Trophoblast cell (in vitro differentiated cells and primary cell): ENCODE results near the gene TOR2A.
A peak's percentile ranks its signal among the peaks of the same experiment; 100 is the strongest.

Experiments
- DNase-seq, 2 donors: peaks; one replicate each; pipeline ENCODE4 v3.0.0-alpha.2; 2016
- H2AFZ ChIP-seq: 2 replicates; pipeline ENCODE4 v1.6.1; 2013; ENCODE audit warnings: low read length, moderate library complexity, mild to moderate bottlenecking; ENCODE audit not compliant: insufficient read depth, poor library complexity
- H2AK5ac ChIP-seq: 2 replicates; pipeline ENCODE4 v1.6.1; 2013; ENCODE audit warnings: mild to moderate bottlenecking, low read length
- H2BK120ac ChIP-seq: 2 replicates; pipeline ENCODE4 v1.6.1; 2013; ENCODE audit warnings: low read length, mild to moderate bottlenecking, moderate library complexity; ENCODE audit not compliant: insufficient read depth, poor library complexity
- H2BK12ac ChIP-seq: 2 replicates; pipeline ENCODE4 v1.6.1; 2013; ENCODE audit warnings: mild to moderate bottlenecking, low read length, moderate library complexity
- H2BK5ac ChIP-seq: 2 replicates; pipeline ENCODE4 v1.6.1; 2013; ENCODE audit warnings: low read length, low read depth, moderate library complexity, mild to moderate bottlenecking; ENCODE audit not compliant: poor library complexity
- H3K14ac ChIP-seq: 2 replicates; pipeline ENCODE4 v1.6.1; 2013; ENCODE audit warnings: mild to moderate bottlenecking, low read length
- H3K18ac ChIP-seq: 2 replicates; pipeline ENCODE4 v1.6.1; 2013; ENCODE audit warnings: mild to moderate bottlenecking, low read length
- H3K23ac ChIP-seq: 2 replicates; pipeline ENCODE4 v1.6.1; 2013; ENCODE audit warnings: low read length
- H3K27ac ChIP-seq: 2 replicates; pipeline ENCODE4 v1.5.1; 2013; ENCODE audit warnings: low read depth, mild to moderate bottlenecking, inconsistent platforms, low read length, moderate library complexity
- H3K27me3 ChIP-seq: 2 replicates; pipeline ENCODE4 v1.6.1; 2013; ENCODE audit warnings: inconsistent platforms, mild to moderate bottlenecking, low read length, moderate library complexity; ENCODE audit not compliant: insufficient read depth
- H3K36me3 ChIP-seq, 2 experiments: 1 replicate in 1 of 2; 2 replicates in 1 of 2; pipeline ENCODE4 v1.6.1; 2013; ENCODE audit warnings: low read length in 2 of 2, mild to moderate bottlenecking in 2 of 2, moderate library complexity in 1 of 2; ENCODE audit not compliant: insufficient read depth in 2 of 2, control insufficient read depth in 1 of 2
- H3K4ac ChIP-seq: 2 replicates; pipeline ENCODE4 v1.6.1; 2013; ENCODE audit warnings: low read depth, mild to moderate bottlenecking, low read length, moderate library complexity
- H3K4me1 ChIP-seq, 2 experiments: 1 replicate in 1 of 2; 2 replicates in 1 of 2; pipeline ENCODE4 v1.6.1; 2013; ENCODE audit warnings: low read length in 2 of 2, mild to moderate bottlenecking in 2 of 2, moderate library complexity in 1 of 2; ENCODE audit not compliant: insufficient read depth in 2 of 2, control insufficient read depth in 1 of 2
- H3K4me2 ChIP-seq: 2 replicates; pipeline ENCODE4 v1.6.1; 2013; ENCODE audit warnings: inconsistent platforms, mild to moderate bottlenecking, low read length, moderate library complexity
- H3K4me3 ChIP-seq: 2 replicates; pipeline ENCODE4 v1.5.1; 2013; ENCODE audit warnings: mild to moderate bottlenecking, low read depth, low read length, inconsistent platforms
- H3K79me1 ChIP-seq: one replicate; pipeline ENCODE4 v1.6.1; 2013; ENCODE audit warnings: low read length
- H3K79me2 ChIP-seq: 2 replicates; pipeline ENCODE4 v1.6.1; 2013; ENCODE audit warnings: low read length, mild to moderate bottlenecking; ENCODE audit not compliant: control insufficient read depth, insufficient read depth, poor library complexity
- H3K9ac ChIP-seq: 2 replicates; pipeline ENCODE4 v1.6.1; 2013; ENCODE audit warnings: mild to moderate bottlenecking, low read length
- H3K9me3 ChIP-seq: 2 replicates; pipeline ENCODE4 v1.6.1; 2013; ENCODE audit warnings: low read depth, mild to moderate bottlenecking, control low read depth, inconsistent platforms, low read length; ENCODE audit not compliant: insufficient read depth
- H4K12ac ChIP-seq: 2 replicates; pipeline ENCODE4 v1.6.1; 2013; ENCODE audit warnings: low read depth, mild to moderate bottlenecking, low read length, moderate library complexity
- H4K8ac ChIP-seq: 2 replicates; pipeline ENCODE4 v1.6.1; 2013; ENCODE audit warnings: low read depth, mild to moderate bottlenecking, low read length, moderate library complexity
- H4K91ac ChIP-seq: one replicate; pipeline ENCODE4 v1.6.1; 2013; ENCODE audit warnings: low read depth, mild to moderate bottlenecking, low read length, moderate library complexity
- WGBS: extraction: QIAGEN DNeasy Blood & Tissue Kit; methylation state at CpG from one replicate; pipeline ENCODE4 v1.1.7; 2013; ENCODE audit warnings: missing lambda C conversion rate; ENCODE audit not compliant: insufficient read length, insufficient coverage; ENCODE audit errors: extremely low coverage; 5-methylcytosine and 5-hydroxymethylcytosine counted together

TOR2A gene

GRCh38 chr9:127744398-127745110 lies 9.5 kb upstream of the TOR2A start:
- WGBS = no CpG with 5 or more reads among the region's 19 CpGs
- Histone ChIP-seq H2AK5ac (no peak overlapping the region), H3K79me1 (peaks cover 3% of the 10 kb centered on the region)

DNA sequence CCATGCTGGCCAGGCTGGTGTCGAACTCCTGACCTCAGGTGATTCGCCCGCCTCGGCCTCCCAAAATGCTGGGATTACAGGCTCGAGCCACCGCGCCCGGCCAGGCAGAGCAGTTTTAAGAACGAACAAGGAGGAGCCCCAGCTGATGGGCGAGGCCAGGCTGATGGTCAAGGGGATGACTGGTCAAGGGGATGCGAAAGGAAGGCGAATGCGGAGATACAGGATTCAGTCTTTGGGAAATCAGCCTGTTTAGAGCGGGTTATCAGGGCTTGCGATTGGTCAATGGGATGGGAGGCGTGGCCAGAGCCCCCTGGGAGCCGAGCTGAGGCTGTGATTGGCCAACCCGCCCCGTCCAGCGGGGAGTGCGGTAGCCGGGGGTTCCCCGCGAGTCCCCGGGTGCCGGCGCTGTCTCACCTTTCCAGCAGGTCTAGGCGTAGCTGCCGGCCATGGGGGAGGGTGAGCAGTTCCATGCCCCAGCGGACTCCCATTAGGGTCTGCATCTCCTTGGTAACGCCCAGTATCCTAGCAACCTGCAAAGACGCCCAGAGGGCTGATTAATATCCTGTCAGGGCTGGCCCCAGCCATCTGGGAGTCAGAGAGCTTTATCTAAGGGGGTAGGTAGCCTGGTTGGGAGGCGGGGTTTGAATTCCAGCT lies 7.5 kb upstream of the TOR2A start:
- H2BK120ac ChIP-seq = no peak overlapping the region
- H3K4ac ChIP-seq = no peak overlapping the region
- H4K8ac ChIP-seq = peak overlapping the region; percentile 22
- peak overlapping the region; percentile 35 for H3K4me2 ChIP-seq
- H3K4me1 ChIP-seq = peaks cover 11 to 12% of the 10 kb centered on the region in 2 experiments
- H2AK5ac ChIP-seq = no peak overlapping the region
- H4K12ac ChIP-seq = no peak overlapping the region
- peaks cover 3% of the 10 kb centered on the region for H3K79me1 ChIP-seq
- no peak overlapping the region for H3K9ac ChIP-seq
- no peaks in the 10 kb centered on the region for H3K79me2 ChIP-seq
- DNase-seq = peak; percentile 68 to 77
- no CpG with 5 or more reads among the region's 33 CpGs for WGBS
- H3K9me3 ChIP-seq = no peaks in the 10 kb centered on the region
- H2BK12ac ChIP-seq = no peak overlapping the region
- peak overlapping the region; percentile 30 for H2AFZ ChIP-seq
- no peaks in the 10 kb centered on the region for H3K27me3 ChIP-seq
- no peak overlapping the region for H3K23ac ChIP-seq
- H3K18ac ChIP-seq = no peak overlapping the region
- no peak overlapping the region for H3K4me3 ChIP-seq
- no peak overlapping the region for H2BK5ac ChIP-seq
- H3K27ac ChIP-seq = no peak overlapping the region
- H3K14ac ChIP-seq = no peak overlapping the region
- H3K36me3 ChIP-seq = no peaks in the 10 kb centered on the region
- no peak overlapping the region for H4K91ac ChIP-seq

More at GRCh38 chr9:127744398-127745110, 9.5 kb upstream of the TOR2A start:
- H3K27ac ChIP-seq = no peak overlapping the region
- no peak overlapping the region for H4K8ac ChIP-seq
- no peak overlapping the region for H2BK12ac ChIP-seq
- no peaks in the 10 kb centered on the region for H3K36me3 ChIP-seq
- no peak overlapping the region for H3K4me2 ChIP-seq
- H3K9ac ChIP-seq = no peak overlapping the region
- no peak overlapping the region for H4K12ac ChIP-seq
- H3K18ac ChIP-seq = no peak overlapping the region
- H3K9me3 ChIP-seq = no peaks in the 10 kb centered on the region
- no peak overlapping the region for H3K4me3 ChIP-seq
- no peak overlapping the region for H2BK5ac ChIP-seq
- no peak overlapping the region for H4K91ac ChIP-seq
- H3K4me1 ChIP-seq = peaks cover 11 to 12% of the 10 kb centered on the region in 2 experiments
- H3K23ac ChIP-seq = no peak overlapping the region
- no peak overlapping the region for H2BK120ac ChIP-seq
- H3K79me2 ChIP-seq = no peaks in the 10 kb centered on the region
- H2AFZ ChIP-seq = no peak overlapping the region
- no peak overlapping the region for H3K4ac ChIP-seq
- no peak for DNase-seq
- H3K27me3 ChIP-seq = no peaks in the 10 kb centered on the region
- no peak overlapping the region for H3K14ac ChIP-seq

GRCh38 chr9:127741831-127742434 lies 6.8 kb upstream of the TOR2A start:
- no peak overlapping the region for H2BK120ac ChIP-seq
- H3K9ac ChIP-seq = no peak overlapping the region
- H3K27ac ChIP-seq = no peak overlapping the region
- no peaks in the 10 kb centered on the region for H3K27me3 ChIP-seq
- H3K4me3 ChIP-seq = no peak overlapping the region
- WGBS = no CpG with 5 or more reads among the region's 38 CpGs
- H2AFZ ChIP-seq = peak overlapping the region; percentile 30
- peak overlapping the region; percentile 22 for H4K91ac ChIP-seq
- H4K12ac ChIP-seq = no peak overlapping the region
- H3K36me3 ChIP-seq = no peaks in the 10 kb centered on the region
- no peak overlapping the region for H2BK12ac ChIP-seq
- H3K18ac ChIP-seq = no peak overlapping the region
- no peak overlapping the region for H4K8ac ChIP-seq
- no peak overlapping the region for H3K4ac ChIP-seq
- H2BK5ac ChIP-seq = no peak overlapping the region
- peak overlapping the region; percentile 35 for H3K4me2 ChIP-seq
- H2AK5ac ChIP-seq = no peak overlapping the region
- peaks cover 3% of the 10 kb centered on the region for H3K79me1 ChIP-seq
- no peaks in the 10 kb centered on the region for H3K9me3 ChIP-seq
- no peak overlapping the region for H3K14ac ChIP-seq
- no peak overlapping the region for H3K23ac ChIP-seq
- peaks cover 11 to 12% of the 10 kb centered on the region in 2 experiments for H3K4me1 ChIP-seq
- DNase-seq = peak; percentile 85 to 89
- no peaks in the 10 kb centered on the region for H3K79me2 ChIP-seq

- Histone ChIP-seq H3K79me1 (peaks cover 5% of the 10 kb centered on the region), H2BK120ac (no peak overlapping the region), H2AK5ac (peak overlapping the region; percentile 18), H3K18ac (no peak overlapping the region), H2BK12ac (peak overlapping the region; percentile 78), H3K4ac (no peak overlapping the region), H3K4me2 (no peak overlapping the region), H3K27ac (no peak overlapping the region), H3K23ac (no peak overlapping the region), H3K79me2 (peaks cover 2% of the 10 kb centered on the region), H3K4me1 (peaks cover 11 to 12% of the 10 kb centered on the region in 2 experiments), H4K12ac (no peak overlapping the region), H3K14ac (no peak overlapping the region), H2BK5ac (no peak overlapping the region), H4K8ac (no peak overlapping the region), H3K4me3 (no peak overlapping the region), H3K9me3 (no peaks in the 10 kb centered on the region), H3K27me3 (no peaks in the 10 kb centered on the region), H3K9ac (no peak overlapping the region), H3K36me3 (no peaks in the 10 kb centered on the region), H4K91ac (no peak overlapping the region), H2AFZ (no peak overlapping the region)
- no peak for DNase-seq
- WGBS = no CpG with 5 or more reads among the region's 19 CpGs
Measured at GRCh38 chr9:127739614-127740330, 4.7 kb upstream of the TOR2A start.
